Measurements from ENCODE around the gene SLC7A9.

Gene SLC7A9

GRCh38 chr19:32831611-32832010, 38.0 kb downstream of the SLC7A9 start:
- H3K27me3 ChIP-seq (ENCODE audit: control insufficient read depth, insufficient read depth, low read length), result no peaks in the 10 kb centered on the region
- no peak overlapping the region for H3K4me3 ChIP-seq (ENCODE audit: low read depth, low read length)
- H3K27ac ChIP-seq, result no peak overlapping the region
- H3K36me3 ChIP-seq (ENCODE audit: control insufficient read depth, insufficient read depth, low read length), result no peaks in the 10 kb centered on the region
- H3K9ac ChIP-seq, result no peak overlapping the region
- no peak overlapping the region for H3K4me2 ChIP-seq (ENCODE audit: low read length)
- H3K9me3 ChIP-seq (ENCODE audit: control insufficient read depth, low read length), result no peaks in the 10 kb centered on the region
- no peaks in the 10 kb centered on the region for H3K79me2 ChIP-seq
- H2AFZ ChIP-seq, result no peak overlapping the region
- TF ChIP-seq CTCF (IDR thresholded peaks at IDR 0.05), result no peak
- H3K4me1 ChIP-seq, result no peaks in the 10 kb centered on the region

DNA sequence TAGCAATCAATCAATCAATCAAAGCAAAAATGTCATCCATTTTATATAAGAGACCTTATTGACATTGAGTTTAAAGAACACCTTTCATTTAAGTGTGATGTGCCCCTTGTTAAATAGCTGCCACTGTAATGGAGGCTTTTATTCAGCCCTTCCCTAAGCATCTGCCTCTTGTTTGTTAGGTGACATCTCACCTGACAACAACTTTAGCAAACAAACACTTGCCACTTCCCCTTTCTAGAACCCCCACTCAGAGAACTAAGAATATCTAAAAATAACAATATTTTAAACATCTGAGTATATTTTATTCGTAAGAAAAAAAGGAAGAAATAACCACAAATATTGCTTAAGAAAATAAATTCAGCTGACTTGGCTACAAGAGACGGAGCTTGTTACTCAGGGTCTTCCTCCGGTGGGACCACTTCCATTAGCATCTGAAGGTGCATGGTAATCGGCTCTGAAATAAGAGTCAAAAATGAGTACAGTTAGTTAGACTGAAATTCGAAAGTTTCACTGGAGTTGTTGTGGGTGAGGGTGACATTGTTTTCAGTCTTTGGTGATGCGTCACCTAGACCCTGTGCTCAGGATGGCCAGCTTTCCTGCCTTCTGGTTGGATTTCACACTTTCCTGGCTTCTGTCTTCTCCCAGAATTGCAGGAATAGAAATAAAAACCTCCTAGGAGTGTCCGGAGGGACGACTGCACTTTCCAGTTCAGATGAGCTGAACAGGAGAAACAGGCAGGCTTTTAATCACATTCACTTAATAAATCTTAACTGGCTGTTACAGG, 39.1 kb downstream of the SLC7A9 start:
- Histone ChIP-seq H3K9me3 (ENCODE audit: control insufficient read depth, low read length) (no peaks in the 10 kb centered on the region), H3K27ac (no peak overlapping the region), H3K4me1 (no peaks in the 10 kb centered on the region), H3K36me3 (ENCODE audit: control insufficient read depth, insufficient read depth, low read length) (no peaks in the 10 kb centered on the region), H2AFZ (no peak overlapping the region), H3K9ac (no peak overlapping the region), H3K4me3 (ENCODE audit: low read depth, low read length) (no peak overlapping the region), H3K4me2 (ENCODE audit: low read length) (no peak overlapping the region), H3K79me2 (no peaks in the 10 kb centered on the region), H3K27me3 (ENCODE audit: control insufficient read depth, insufficient read depth, low read length) (no peaks in the 10 kb centered on the region)
- no peak for TF ChIP-seq CTCF (IDR thresholded peaks at IDR 0.05)

GRCh38 chr19:32829345-32829896, 40.1 kb downstream of the SLC7A9 start:
- H3K9ac ChIP-seq, result no peak overlapping the region
- H3K27me3 ChIP-seq (ENCODE audit: control insufficient read depth, insufficient read depth, low read length), result no peaks in the 10 kb centered on the region
- H3K4me1 ChIP-seq, result no peaks in the 10 kb centered on the region
- no peaks in the 10 kb centered on the region for H3K79me2 ChIP-seq
- H3K27ac ChIP-seq, result no peak overlapping the region
- no peak overlapping the region for H2AFZ ChIP-seq
- H3K4me3 ChIP-seq (ENCODE audit: low read depth, low read length), result no peak overlapping the region
- no peak for TF ChIP-seq CTCF (IDR thresholded peaks at IDR 0.05)
- H3K4me2 ChIP-seq (ENCODE audit: low read length), result no peak overlapping the region
- no peaks in the 10 kb centered on the region for H3K36me3 ChIP-seq (ENCODE audit: control insufficient read depth, insufficient read depth, low read length)
- no peaks in the 10 kb centered on the region for H3K9me3 ChIP-seq (ENCODE audit: control insufficient read depth, low read length)

GRCh38 chr19:32828643-32829344, 40.8 kb downstream of the SLC7A9 start:
- no peaks in the 10 kb centered on the region for H3K36me3 ChIP-seq (ENCODE audit: control insufficient read depth, insufficient read depth, low read length)
- H3K9ac ChIP-seq, result no peak overlapping the region
- H3K79me2 ChIP-seq, result no peaks in the 10 kb centered on the region
- no peaks in the 10 kb centered on the region for H3K4me1 ChIP-seq
- H3K4me2 ChIP-seq (ENCODE audit: low read length), result no peak overlapping the region
- no peak overlapping the region for H3K27ac ChIP-seq
- H3K4me3 ChIP-seq (ENCODE audit: low read depth, low read length), result no peak overlapping the region
- no peaks in the 10 kb centered on the region for H3K27me3 ChIP-seq (ENCODE audit: control insufficient read depth, insufficient read depth, low read length)
- TF ChIP-seq CTCF (IDR thresholded peaks at IDR 0.05), result no peak
- no peaks in the 10 kb centered on the region for H3K9me3 ChIP-seq (ENCODE audit: control insufficient read depth, low read length)
- H2AFZ ChIP-seq, result no peak overlapping the region
